ENCODE data around the gene LRRIQ1.
"Not testable (repeated sequence)": the region's sequence is repeated elsewhere in the genome, so short reads cannot be mapped to it uniquely, and the experiment has no call there.

DNA sequence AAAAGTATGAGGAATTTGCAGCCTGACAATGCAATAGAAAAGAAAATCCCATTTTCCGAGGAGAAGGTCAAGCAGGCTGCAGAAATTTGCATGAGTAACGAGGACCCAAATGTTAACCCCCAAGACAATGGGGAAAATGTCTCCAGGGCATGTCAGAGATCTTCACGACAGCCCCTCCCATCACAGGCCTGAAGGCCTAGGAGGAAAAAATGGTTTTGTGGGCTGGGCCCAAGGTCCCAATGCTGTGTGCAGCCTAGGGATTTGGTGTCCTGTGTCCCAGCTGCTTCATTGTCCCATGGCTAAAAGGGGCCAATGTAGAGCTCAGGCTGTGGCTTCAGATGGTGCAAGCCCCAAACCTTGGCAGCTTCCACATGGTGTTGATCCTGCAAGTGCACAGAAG, 167.7 kb downstream of the LRRIQ1 start:
- TF ChIP-seq, protein P1, sequence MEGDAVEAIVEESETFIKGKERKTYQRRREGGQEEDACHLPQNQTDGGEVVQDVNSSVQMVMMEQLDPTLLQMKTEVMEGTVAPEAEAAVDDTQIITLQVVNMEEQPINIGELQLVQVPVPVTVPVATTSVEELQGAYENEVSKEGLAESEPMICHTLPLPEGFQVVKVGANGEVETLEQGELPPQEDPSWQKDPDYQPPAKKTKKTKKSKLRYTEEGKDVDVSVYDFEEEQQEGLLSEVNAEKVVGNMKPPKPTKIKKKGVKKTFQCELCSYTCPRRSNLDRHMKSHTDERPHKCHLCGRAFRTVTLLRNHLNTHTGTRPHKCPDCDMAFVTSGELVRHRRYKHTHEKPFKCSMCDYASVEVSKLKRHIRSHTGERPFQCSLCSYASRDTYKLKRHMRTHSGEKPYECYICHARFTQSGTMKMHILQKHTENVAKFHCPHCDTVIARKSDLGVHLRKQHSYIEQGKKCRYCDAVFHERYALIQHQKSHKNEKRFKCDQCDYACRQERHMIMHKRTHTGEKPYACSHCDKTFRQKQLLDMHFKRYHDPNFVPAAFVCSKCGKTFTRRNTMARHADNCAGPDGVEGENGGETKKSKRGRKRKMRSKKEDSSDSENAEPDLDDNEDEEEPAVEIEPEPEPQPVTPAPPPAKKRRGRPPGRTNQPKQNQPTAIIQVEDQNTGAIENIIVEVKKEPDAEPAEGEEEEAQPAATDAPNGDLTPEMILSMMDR (IDR thresholded peaks at IDR 0.05): not testable (repeated sequence)
- TF ChIP-seq POLR2A (IDR thresholded peaks at IDR 0.05): not testable (repeated sequence)
